Measurements from ENCODE around the gene RRAGB.
"Not testable (repeated sequence)": the region's sequence is repeated elsewhere in the genome, so short reads cannot be mapped to it uniquely, and the experiment has no call there.

The RRAGB gene

GRCh38 chrX:55774419-55774818, 56.9 kb downstream of the RRAGB start:
- not testable (repeated sequence) for DNase-seq (ENCODE audit: low read depth)

GRCh38 chrX:55777596-55777995, 60.0 kb downstream of the RRAGB start:
- no peak for DNase-seq (ENCODE audit: low read depth)

GRCh38 chrX:55778322-55778721, 60.8 kb downstream of the RRAGB start:
- no peak for DNase-seq (ENCODE audit: low read depth)

GRCh38 chrX:55783723-55784122, 66.2 kb downstream of the RRAGB start:
- no peak for DNase-seq (ENCODE audit: low read depth)

GRCh38 chrX:55787063-55787462, 69.5 kb downstream of the RRAGB start:
- no peak for DNase-seq (ENCODE audit: low read depth)

GRCh38 chrX:55787727-55788126, 70.2 kb downstream of the RRAGB start:
- no peak for DNase-seq (ENCODE audit: low read depth)

GRCh38 chrX:55794405-55794804, 76.9 kb downstream of the RRAGB start:
- DNase-seq (ENCODE audit: low read depth), result no peak

- no peak for DNase-seq (ENCODE audit: low read depth)
Measured at GRCh38 chrX:55796496-55796895, 78.9 kb downstream of the RRAGB start.

- no peak for DNase-seq (ENCODE audit: low read depth)
Measured at GRCh38 chrX:55801811-55802210, 84.3 kb downstream of the RRAGB start.
